Stimulated activated CD4-positive, alpha-beta T cell treated with anti-CD3 and anti-CD28 coated beads, Interleukin-4, amount 100 ng/mL, for 48 hours (primary cell): Measurements from ENCODE around the gene UBE2U.
"Not testable (repeated sequence)": the region's sequence is repeated elsewhere in the genome, so short reads cannot be mapped to it uniquely, and the experiment has no call there.

Experiments
- DNase-seq, 2 donors: peaks; one replicate each; pipeline ENCODE4 v3.0.0-alpha.2; 2020; ENCODE audit warnings: low read depth in 2 of 2

Gene UBE2U

DNA sequence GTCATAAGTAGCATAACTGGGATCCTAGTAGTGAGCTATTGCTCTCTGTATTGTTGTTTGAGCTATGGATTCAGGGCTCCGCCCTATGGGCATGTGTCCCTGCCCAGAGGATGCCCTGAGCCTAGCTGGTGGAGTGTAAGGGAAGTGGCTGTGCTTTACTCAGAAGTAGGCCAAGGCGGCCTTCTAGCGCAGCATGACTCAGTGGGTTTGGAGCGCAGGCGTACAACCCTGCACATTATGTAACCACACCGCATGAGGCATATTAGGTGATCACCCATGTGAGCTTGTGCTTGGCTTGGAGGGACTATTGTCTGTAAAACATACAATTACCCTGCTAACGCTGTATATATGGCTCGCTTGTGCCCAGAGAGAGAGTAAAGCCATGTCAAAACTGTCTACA is 11.1 kb upstream of the UBE2U start:
- DNase-seq, result no peak

GRCh38 chr1:64194168-64195080 is 9.0 kb upstream of the UBE2U start:
- DNase-seq, result no peak

GRCh38 chr1:64195081-64195395 is 8.4 kb upstream of the UBE2U start:
- no peak for DNase-seq

GRCh38 chr1:64196074-64196870 is 7.2 kb upstream of the UBE2U start:
- no peak for DNase-seq

GRCh38 chr1:64197076-64197475 is 6.3 kb upstream of the UBE2U start:
- no peak for DNase-seq

GRCh38 chr1:64199154-64199553 is 4.3 kb upstream of the UBE2U start:
- no peak for DNase-seq

DNA sequence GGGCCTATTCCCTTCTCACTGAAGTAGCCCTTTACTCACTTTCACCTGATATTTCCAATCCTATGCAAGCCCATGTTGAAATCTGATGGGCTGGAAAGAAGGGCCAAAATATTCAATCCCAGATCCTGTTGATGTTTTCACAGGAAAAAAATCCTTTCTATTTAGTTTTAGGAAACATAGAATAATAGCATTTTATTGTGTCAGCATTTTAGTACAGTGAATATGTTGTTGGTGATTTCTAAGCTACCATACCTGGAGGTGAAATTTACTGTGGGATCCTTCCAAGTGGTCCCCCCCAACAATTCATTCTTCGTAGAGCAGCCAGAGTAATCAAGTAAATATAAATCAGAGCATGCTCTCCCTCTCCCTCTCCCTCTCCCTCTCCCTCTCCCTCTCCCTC is 3.4 kb upstream of the UBE2U start:
- DNase-seq, result no peak

DNA sequence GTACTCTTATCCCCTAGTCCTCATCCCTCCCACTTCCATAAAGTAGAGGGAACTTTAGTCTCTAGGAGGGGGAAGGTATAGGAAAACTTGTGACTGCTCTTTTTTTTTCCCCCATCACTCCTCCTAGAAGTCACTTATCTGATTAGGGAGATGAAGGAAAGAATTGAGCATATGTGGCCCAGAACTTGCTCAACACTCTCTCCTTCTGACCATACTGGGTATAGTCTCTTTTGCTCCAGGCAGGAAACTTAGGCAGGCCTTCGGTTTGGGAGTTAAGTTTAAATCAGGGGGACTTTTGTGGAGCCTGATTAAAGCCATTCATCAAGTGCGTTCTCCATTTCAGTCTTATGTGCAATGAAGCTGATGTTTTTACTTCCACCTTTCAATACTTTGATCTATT is 5.8 kb downstream of the UBE2U start:
- DNase-seq, result no peak

DNA sequence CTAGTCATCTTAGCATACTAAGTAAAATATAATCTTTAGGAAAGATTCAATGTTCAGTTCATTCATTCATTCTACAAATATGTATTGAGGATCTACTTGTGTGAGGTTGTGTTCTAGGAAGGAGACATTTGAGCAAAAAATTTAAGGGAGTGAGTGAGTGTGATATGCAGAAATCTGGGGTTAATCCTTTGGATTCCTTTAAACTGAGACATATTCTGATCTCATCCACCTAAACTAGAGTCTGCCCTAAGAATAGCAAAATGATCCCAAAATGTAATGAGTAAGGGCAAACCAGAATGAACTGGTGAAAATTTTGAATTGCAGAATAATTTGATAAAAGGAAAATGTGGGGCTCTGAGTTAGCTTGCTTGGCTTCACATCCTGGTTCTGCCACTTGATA is 8.6 kb downstream of the UBE2U start:
- no peak for DNase-seq

- DNase-seq, result no peak
Measured at GRCh38 chr1:64215576-64215975, 12.2 kb downstream of the UBE2U start.

DNA sequence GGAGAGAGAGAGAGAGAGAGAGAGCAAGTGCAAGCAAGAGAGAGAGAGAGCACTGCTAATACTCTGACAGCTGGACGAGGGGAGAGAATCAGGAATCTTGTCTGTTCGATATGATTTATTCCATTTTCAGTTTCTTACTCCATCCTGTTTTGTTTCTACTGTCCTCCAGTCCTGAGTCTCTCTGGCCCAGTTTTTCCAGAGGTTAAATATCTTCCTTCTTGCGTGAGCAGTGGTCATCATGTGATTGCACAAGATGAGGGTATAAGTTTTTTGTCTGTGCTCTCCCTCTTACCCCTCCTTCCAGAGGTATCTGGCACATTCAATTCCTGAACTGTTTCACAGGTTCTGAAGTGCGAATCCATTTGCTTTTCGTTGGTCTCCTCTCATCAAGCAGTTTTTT is 16.8 kb downstream of the UBE2U start:
- DNase-seq, result no peak

DNA sequence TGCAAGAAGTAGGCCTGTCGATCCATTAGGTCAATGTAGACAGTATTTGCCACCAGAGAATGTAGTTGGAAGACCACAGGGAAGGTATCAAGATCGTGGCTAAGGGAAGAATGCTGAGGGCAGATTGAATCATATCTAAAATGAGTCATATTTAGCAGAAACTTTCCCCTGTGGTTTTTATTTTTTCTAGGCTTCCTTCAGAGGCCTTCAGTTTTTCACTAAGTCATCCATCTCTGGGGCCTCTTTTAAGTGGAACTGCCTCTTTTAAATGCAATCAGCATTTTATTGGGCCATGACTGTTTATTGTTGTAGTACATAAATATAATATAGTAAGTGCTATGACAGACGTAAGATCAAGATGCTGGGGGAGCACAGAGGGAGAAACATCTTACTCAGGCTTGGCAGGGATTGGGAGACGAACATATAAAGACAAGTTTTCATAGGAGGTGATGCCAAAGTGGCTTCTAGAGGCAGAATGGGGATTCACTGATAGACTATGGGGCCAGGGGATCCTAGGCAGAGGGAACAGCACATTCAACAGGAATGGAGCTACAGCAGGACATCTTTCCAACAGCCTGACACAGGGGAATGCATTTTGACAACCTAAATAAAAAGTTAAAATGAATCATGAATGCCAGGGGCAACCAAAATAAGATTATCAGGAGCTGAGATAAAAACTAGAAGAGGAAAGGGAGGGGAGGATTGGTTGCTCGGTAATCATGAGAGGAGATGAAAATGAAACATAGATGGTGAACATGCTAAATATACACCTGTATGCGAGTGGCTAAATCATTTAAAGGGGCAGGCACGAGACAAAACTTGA is 20.1 kb downstream of the UBE2U start:
- DNase-seq, result no peak

DNA sequence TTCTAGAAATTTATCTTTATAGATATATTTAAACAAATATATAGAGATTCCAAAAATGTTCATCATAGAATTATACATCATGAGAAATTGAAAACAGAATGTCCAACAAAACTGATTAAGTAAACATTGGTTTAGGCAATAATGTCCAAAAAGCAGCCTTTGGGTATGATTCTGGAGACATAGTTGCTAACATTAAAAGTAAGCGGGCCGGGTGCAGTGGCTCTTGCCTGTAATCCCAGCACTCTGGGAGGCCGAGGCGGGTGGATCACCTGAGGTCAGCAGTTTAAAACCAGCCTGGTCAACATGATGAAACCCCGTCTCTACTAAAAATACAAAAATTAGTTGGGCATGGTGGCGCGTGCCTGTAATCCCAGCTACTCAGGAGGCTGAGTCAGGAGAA is 20.8 kb downstream of the UBE2U start:
- not testable (repeated sequence) for DNase-seq

GRCh38 chr1:64228167-64228957 is 24.9 kb downstream of the UBE2U start:
- DNase-seq, result no peak

- DNase-seq, result no peak
Measured at GRCh38 chr1:64229307-64229706, 25.9 kb downstream of the UBE2U start.

DNA sequence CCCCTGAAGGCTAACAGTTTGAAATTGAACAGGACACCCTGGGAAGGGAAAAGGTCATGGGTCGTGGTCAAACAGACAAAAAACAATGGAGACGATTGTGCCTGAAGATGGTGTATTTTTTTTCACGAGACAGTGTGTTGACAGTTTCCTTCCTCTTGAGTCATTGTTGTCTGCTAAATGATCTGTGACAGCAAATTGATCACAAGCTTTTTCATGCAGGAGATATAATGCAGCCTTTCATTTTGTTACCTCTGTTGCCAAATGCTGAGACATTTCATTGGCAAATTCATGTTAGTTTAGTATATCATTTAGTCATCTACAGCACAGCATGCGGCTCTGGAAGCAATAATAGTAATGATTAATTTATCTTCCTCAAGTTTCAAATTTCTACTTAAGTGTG is 27.7 kb downstream of the UBE2U start:
- no peak for DNase-seq

- DNase-seq, result no peak
Measured at GRCh38 chr1:64231654-64232053, 28.2 kb downstream of the UBE2U start.

GRCh38 chr1:64234714-64235113 is 31.3 kb downstream of the UBE2U start:
- DNase-seq, result no peak

- DNase-seq, result no peak
Measured at GRCh38 chr1:64235181-64235580, 31.8 kb downstream of the UBE2U start.

- no peak for DNase-seq
Measured at GRCh38 chr1:64235910-64236309, 32.5 kb downstream of the UBE2U start.

DNA sequence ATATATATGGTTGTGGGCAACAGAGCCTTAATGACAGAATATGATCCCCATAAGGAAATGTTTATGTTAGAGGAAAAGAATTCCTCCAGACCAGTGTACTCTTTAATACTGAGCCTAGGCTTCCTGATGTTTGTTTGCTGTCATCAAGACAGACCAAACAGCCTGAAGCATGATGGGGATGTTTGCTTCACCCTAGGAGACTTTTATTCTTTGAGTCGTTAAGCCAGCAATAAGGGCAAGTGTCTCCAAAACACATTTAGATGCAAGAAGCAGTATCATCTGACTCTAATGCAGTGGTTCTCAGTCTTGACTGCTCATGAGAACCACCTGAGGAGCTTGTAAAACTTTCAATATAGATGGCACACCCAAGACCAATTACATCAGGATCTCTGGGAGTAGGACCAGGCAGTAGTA is 33.1 kb downstream of the UBE2U start:
- no peak for DNase-seq
